Ovary (tissue), 9 donors: ENCODE measurements around the gene MYBPC2. TPM values are rescaled to one million over a fixed set of nuclear protein-coding genes. Genes with fewer than 3 reads are reported as not detected.

Experiments
- DNase-seq, 5 donors: peaks; one replicate each; pipeline ENCODE4 v3.0.0-alpha.2; 2019 to 2020
- H3K27ac ChIP-seq, 2 donors: fragments of 200-600 bp; one replicate each; pipeline versions ENCODE4 v1.5.1 to v1.8.0; 2019 to 2022
- H3K27me3 ChIP-seq: fragments of 200-600 bp; one replicate; pipeline ENCODE4 v1.8.0; 2022
- H3K36me3 ChIP-seq: fragments of 200-600 bp; sonication (generic); one replicate; pipeline ENCODE4 v1.5.1; 2019
- H3K4me1 ChIP-seq: one replicate; pipeline ENCODE4 v1.8.1; 2013; ENCODE audit warnings: mild to moderate bottlenecking, moderate library complexity; ENCODE audit not compliant: insufficient read depth
- H3K4me3 ChIP-seq: fragments of 200-600 bp; sonication (generic); one replicate; pipeline ENCODE4 v1.5.1; 2017
- H3K9me3 ChIP-seq, 2 donors: fragments of 200-600 bp in 1 of 2; sonication (generic) in 1 of 2; one replicate each; pipeline versions ENCODE4 v1.5.1 to v1.8.1; 2013 to 2019; ENCODE audit warnings: mild to moderate bottlenecking in 1 of 2, moderate library complexity in 1 of 2
- EP300 ChIP-seq: sonication (generic); formaldehyde crosslinking; IDR thresholded peaks from one replicate; pipeline ENCODE4 v1.6.1; 2017; ENCODE audit warnings: antibody characterized with exemption
- POLR2A ChIP-seq: fragments of 450-650 bp; IDR thresholded peaks from one replicate; pipeline ENCODE4 v1.6.1; 2017; ENCODE audit warnings: antibody characterized with exemption, mild to moderate bottlenecking, moderate library complexity
- WGBS, 3 donors: extraction: QIAGEN DNeasy Blood & Tissue Kit in 1 of 3; methylation state at CpG; one replicate each; pipeline versions ENCODE4 v1.1.5 to v1.1.7; 2013 to 2017; 5-methylcytosine and 5-hydroxymethylcytosine counted together
- intact Hi-C, 4 donors: fragments of 100-400 bp; cut with DNase I; formaldehyde crosslinking; loops; one replicate each; pipeline versions ENCODE4 v1.11.0 to v1.15.1; 2022 to 2023
- polyA plus RNA-seq, 2 donors: library from polyadenylated mRNA; stranded (reverse); fragments of 200-250 nt in 1 of 2; fragments of 350-450 nt in 1 of 2; fragmentation: Illumina TruSeq in 1 of 2; extraction: RNeasy Lipid Tissue Mini Kit (QIAGEN cat#74804) in 1 of 2; gene quantifications; one replicate each; pipeline ENCODE4 v1.2.3, GENCODE V29; 2013 to 2014
- total RNA-seq, 7 donors: library from RNA; depleted of rRNA in 2 of 7; stranded (reverse); fragments of >200 nt in 2 of 7; fragmentation: NEBNext Ultra II Directional in 3 of 7; extraction: Animal tissue kit (Norgen Biotek cat#: 25700) in 3 of 7; gene quantifications; one replicate each; pipeline versions ENCODE4 v1.1.0 to v1.2.4, GENCODE V29; 2016 to 2023
- TF ChIP-seq, protein P1 (sequence below), 3 donors: fragments of 450-650 bp in 2 of 3; fragments of 200-600 bp in 1 of 3; IDR thresholded peaks; one replicate each; pipeline versions ENCODE4 v1.5.1 to v1.8.0; 2016 to 2022; ENCODE audit warnings: antibody characterized with exemption in 3 of 3, mild to moderate bottlenecking in 1 of 3
- donor health status: DM: no; HTN: no; CAD: no; lungs with moderate emphysema.
- donor health status: DM: no; HTN: no; CAD: no.
- donor health status: Bipolar disorder and iron deficiency.
- donor health status: DM: yes; HTN: yes; CAD: no.
- donor health status: DM: no; HTN: no; CAD: no.
- donor health status: DM: yes; HTN: yes; CAD: no.

Gene MYBPC2
- total and polyA plus RNA-seq, 9 donors = 0.05 to 0.28 (median 0.10) TPM; not detected in 5

DNA sequence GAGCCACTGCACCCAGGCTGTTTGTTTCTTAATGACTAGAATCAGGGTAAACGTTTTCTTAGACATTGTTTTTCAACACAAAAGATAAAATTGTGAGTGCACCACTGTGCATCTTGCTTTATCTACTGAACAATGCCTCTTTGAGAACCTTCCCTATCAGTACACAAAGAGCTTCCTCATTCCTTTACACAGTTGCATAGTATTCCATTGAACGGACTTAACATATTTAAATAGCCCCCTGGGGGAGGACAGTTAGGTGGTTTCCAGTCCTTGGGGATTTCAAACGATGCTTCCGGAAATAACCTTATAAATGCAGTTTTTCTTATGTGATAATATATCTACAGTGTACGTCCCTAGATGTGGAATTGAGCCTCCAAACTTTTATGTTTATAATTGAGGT, 39.9 kb upstream of the MYBPC2 start:
- TF ChIP-seq, protein P1, sequence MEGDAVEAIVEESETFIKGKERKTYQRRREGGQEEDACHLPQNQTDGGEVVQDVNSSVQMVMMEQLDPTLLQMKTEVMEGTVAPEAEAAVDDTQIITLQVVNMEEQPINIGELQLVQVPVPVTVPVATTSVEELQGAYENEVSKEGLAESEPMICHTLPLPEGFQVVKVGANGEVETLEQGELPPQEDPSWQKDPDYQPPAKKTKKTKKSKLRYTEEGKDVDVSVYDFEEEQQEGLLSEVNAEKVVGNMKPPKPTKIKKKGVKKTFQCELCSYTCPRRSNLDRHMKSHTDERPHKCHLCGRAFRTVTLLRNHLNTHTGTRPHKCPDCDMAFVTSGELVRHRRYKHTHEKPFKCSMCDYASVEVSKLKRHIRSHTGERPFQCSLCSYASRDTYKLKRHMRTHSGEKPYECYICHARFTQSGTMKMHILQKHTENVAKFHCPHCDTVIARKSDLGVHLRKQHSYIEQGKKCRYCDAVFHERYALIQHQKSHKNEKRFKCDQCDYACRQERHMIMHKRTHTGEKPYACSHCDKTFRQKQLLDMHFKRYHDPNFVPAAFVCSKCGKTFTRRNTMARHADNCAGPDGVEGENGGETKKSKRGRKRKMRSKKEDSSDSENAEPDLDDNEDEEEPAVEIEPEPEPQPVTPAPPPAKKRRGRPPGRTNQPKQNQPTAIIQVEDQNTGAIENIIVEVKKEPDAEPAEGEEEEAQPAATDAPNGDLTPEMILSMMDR (IDR thresholded peaks at IDR 0.05) = no peak
- no peak for TF ChIP-seq EP300
- TF ChIP-seq POLR2A = no peak
- H3K4me3 ChIP-seq = no peak overlapping the region
- no peaks in the 10 kb centered on the region for H3K36me3 ChIP-seq
- no peak for DNase-seq
- no peaks in the 10 kb centered on the region for H3K4me1 ChIP-seq
- H3K9me3 ChIP-seq = no peaks in the 10 kb centered on the region
- intact Hi-C loops = no loop called here
- H3K27me3 ChIP-seq = no peaks in the 10 kb centered on the region
- WGBS, 3 donors = 88 to 96% (median 92%) methylated on average over 5 of the region's 5 CpGs
- H3K27ac ChIP-seq = no peak overlapping the region

DNA sequence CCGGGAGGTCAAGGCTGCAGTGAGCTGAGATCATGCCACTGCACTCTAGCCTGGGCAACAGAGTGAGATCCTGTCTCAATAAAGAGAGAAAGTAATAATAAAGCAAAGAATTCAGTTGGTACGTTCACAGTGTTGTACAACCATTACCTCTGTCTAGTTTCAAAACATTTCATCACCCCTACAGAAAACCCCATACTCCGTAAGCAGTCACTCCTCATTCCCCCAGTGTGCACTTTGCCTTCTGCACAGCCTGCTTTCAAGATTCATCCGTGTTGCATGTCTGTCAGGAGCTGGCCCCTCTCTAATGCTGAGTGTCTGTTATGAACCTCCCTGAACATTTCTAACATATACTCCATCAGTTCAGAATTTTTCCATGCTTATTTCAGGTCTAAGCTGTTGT, 39.1 kb upstream of the MYBPC2 start:
- Histone ChIP-seq H3K27ac (no peak overlapping the region), H3K27me3 (no peaks in the 10 kb centered on the region), H3K4me3 (no peak overlapping the region), H3K36me3 (no peaks in the 10 kb centered on the region), H3K9me3 (no peaks in the 10 kb centered on the region), H3K4me1 (no peaks in the 10 kb centered on the region)
- TF ChIP-seq EP300 = no peak
- TF ChIP-seq, protein P1 (IDR thresholded peaks at IDR 0.05) = no peak
- WGBS, 3 donors = 89 to 94% (median 89%) methylated on average over 4 of the region's 4 CpGs
- intact Hi-C loops = no loop called here
- DNase-seq = no peak

DNA sequence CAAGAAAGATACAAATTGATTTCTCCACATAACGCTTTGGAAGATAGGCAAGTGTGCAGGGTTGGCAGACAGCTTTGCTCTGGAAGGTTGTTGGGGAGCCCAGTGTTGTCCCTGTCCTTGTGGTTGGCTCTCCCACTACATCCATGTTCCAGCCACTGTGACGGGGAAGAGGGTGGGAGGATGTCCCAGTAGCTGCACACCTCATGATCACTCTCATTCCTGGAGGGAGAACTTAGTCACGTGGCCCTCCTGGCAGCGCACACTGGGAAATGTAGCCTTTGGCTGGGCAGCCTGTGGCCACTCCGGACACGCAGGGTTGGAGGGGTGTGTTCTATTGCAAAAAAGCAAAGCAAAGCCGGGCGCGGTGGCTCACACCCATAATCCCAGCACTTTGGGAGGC, 38.7 kb upstream of the MYBPC2 start:
- TF ChIP-seq, protein P1 (IDR thresholded peaks at IDR 0.05) = no peak
- no peak for TF ChIP-seq EP300
- TF ChIP-seq POLR2A = no peak
- Histone ChIP-seq H3K4me1 (no peaks in the 10 kb centered on the region), H3K27me3 (no peaks in the 10 kb centered on the region), H3K4me3 (no peak overlapping the region), H3K27ac (no peak overlapping the region), H3K36me3 (no peaks in the 10 kb centered on the region), H3K9me3 (no peaks in the 10 kb centered on the region)
- no peak for DNase-seq
- intact Hi-C loops = no loop called here
- 94 to 99% (median 95%) methylated on average over 9 of the region's 9 CpGs for WGBS, 3 donors

DNA sequence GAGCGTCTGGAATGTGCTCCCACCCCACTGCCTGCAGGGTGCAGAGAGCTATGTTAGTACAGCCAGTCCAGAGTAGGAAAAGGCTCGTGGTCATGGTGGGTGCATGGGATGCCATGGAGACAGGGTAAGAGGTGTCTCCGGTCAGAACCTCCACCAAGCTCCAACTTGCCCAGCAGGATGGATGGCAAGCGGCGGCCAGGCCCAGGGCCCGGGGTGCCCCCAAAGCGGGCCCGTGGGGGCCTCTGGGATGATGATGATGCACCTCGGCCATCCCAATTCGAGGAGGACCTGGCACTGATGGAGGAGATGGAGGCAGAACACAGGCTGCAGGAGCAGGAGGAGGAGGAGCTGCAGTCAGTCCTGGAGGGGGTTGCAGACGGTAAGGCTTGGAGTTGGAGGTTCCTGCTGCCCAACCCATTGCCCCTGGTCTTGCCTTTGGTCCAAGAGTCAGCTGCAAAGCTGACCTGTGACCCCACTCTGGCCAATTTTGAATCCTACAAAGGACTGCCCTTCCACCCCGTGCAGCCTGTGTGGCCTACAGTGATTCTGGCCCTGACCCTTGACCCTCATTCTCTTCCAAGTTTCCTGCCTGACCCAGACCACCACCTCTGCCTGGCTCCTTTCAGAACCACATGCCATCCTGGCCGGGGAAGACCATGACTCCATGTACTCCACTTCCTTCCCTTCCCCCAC, 33.9 kb upstream of the MYBPC2 start:
- intact Hi-C loops = no loop called here
- 82 to 92% (median 89%) methylated on average over 13 of the region's 13 CpGs for WGBS, 3 donors
- TF ChIP-seq EP300 = no peak
- TF ChIP-seq POLR2A = no peak
- TF ChIP-seq, protein P1 (IDR thresholded peaks at IDR 0.05) = no peak
- Histone ChIP-seq H3K27me3 (no peaks in the 10 kb centered on the region), H3K4me1 (no peaks in the 10 kb centered on the region), H3K27ac (no peak overlapping the region), H3K36me3 (no peaks in the 10 kb centered on the region), H3K4me3 (no peak overlapping the region), H3K9me3 (no peaks in the 10 kb centered on the region)
- peak in 1 of 5 donors; percentile 6 for DNase-seq
